CD4-positive, CD25-positive, alpha-beta regulatory T cell (primary cell): ENCODE results near the gene DPEP2NB. TPM values are rescaled to one million over a fixed set of nuclear protein-coding genes. Genes with fewer than 3 reads are reported as not detected.

Experiments used
- ATAC-seq, 2 donors: fragments of 150-1000 bp; cut with Tn5 transposase; one replicate each; pipeline ENCODE4 v1.10.0; 2021; ENCODE audit warnings: low read depth in 2 of 2, moderate number of reproducible peaks in 2 of 2, moderate library complexity in 1 of 2
- DNase-seq, 3 donors: peaks; one replicate each; pipeline versions ENCODE4 v3.0.0 to v3.0.0-alpha.2; 2012 to 2022; ENCODE audit warnings: mixed read lengths in 1 of 3
- H3K27ac ChIP-seq: one replicate; pipeline ENCODE4 v1.7.0; 2013; ENCODE audit warnings: mild to moderate bottlenecking, low read length; ENCODE audit not compliant: insufficient read depth, poor library complexity, severe bottlenecking
- H3K27me3 ChIP-seq: one replicate; pipeline ENCODE4 v1.7.0; 2013; ENCODE audit warnings: low read length; ENCODE audit not compliant: control insufficient read depth, insufficient read depth
- H3K36me3 ChIP-seq: one replicate; pipeline ENCODE4 v1.7.0; 2013; ENCODE audit warnings: mild to moderate bottlenecking, low read length, moderate library complexity; ENCODE audit not compliant: control insufficient read depth, insufficient read depth
- H3K4me1 ChIP-seq: 2 replicates; pipeline ENCODE4 v1.7.0; 2013; ENCODE audit warnings: mild to moderate bottlenecking, low read length; ENCODE audit not compliant: insufficient read depth, control insufficient read depth, poor library complexity, severe bottlenecking
- H3K4me3 ChIP-seq: one replicate; pipeline ENCODE4 v1.7.0; 2013; ENCODE audit warnings: low read depth, mild to moderate bottlenecking, low read length, moderate library complexity
- H3K9me3 ChIP-seq, 2 experiments: 1 replicate in 1 of 2; 2 replicates in 1 of 2; pipeline ENCODE4 v1.7.0; 2013; ENCODE audit warnings: low read length in 2 of 2, mild to moderate bottlenecking in 1 of 2, moderate library complexity in 1 of 2; ENCODE audit not compliant: control insufficient read depth in 2 of 2
- H3K27ac Mint-ChIP-seq, 3 donors: one replicate each; pipeline ENCODE4 v1.8.0; 2020 to 2022; ENCODE audit warnings: mild to moderate bottlenecking in 3 of 3, mixed read lengths in 3 of 3, moderate library complexity in 2 of 3
- H3K27me3 Mint-ChIP-seq: one replicate; pipeline ENCODE4 v1.8.0; 2022; ENCODE audit warnings: mild to moderate bottlenecking, mixed read lengths
- H3K36me3 Mint-ChIP-seq: one replicate; pipeline ENCODE4 v1.8.0; 2020; ENCODE audit warnings: mixed read lengths
- H3K4me1 Mint-ChIP-seq, 4 donors: one replicate each; pipeline ENCODE4 v1.8.0; 2020 to 2022; ENCODE audit warnings: mixed read lengths in 4 of 4, mild to moderate bottlenecking in 1 of 4
- H3K4me3 Mint-ChIP-seq, 4 donors: one replicate each; pipeline ENCODE4 v1.8.0; 2020 to 2022; ENCODE audit warnings: mild to moderate bottlenecking in 4 of 4, mixed read lengths in 4 of 4, moderate library complexity in 3 of 4
- H3K9me3 Mint-ChIP-seq, 7 donors: one replicate each; pipeline ENCODE4 v1.8.0; 2020 to 2022; ENCODE audit warnings: mixed read lengths in 7 of 7, mild to moderate bottlenecking in 3 of 7, moderate library complexity in 2 of 7
- polyA plus RNA-seq, 4 donors: library from polyadenylated mRNA; unstranded; fragments of 300-500 nt; fragmentation: Illumina TruSeq; gene quantifications; one replicate each; pipeline ENCODE4 v1.2.3, GENCODE V29; 2021
- total RNA-seq: library from RNA; stranded (reverse); gene quantifications from one replicate; pipeline ENCODE4 v1.2.3, GENCODE V29; 2022

DPEP2NB gene
- total RNA-seq (not detected), polyA plus RNA-seq (not detected)

DNA sequence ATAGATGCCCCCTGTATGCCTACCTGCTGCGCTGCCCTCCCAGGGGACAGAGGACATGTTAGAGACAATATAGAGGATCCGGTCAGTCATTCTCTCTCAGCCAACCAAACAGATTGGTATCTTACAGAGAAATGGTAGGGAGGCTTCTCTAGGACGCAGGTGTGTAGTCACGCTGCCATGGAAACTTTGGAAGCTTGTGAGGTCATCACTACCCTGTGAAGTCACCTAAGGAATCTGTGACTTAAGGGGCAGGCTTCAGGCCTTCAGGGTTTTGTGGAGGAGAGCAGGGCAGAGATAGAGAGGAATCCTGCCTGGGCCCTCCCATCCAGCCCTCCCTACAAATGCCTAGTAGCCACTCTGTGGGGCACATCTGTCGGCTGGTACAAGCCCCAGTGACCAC is at the start of gene DPEP2NB:
DPEP2NB (minus strand) TSS at position 231 of the 400 bp plus-strand sequence; CDS start at position 90, 141 bp downstream.
- DNase-seq, result no peak
- no peaks in the 10 kb centered on the region for H3K36me3 Mint-ChIP-seq
- Histone ChIP-seq H3K27ac (no peak within 1 kb of the TSS), H3K9me3 (no peaks in the 10 kb centered on the region), H3K4me3 (no peak within 1 kb of the TSS), H3K36me3 (no peaks in the 10 kb centered on the region), H3K4me1 (peaks cover 7% of the 10 kb centered on the region), H3K27me3 (no peaks in the 10 kb centered on the region)
- no peak within 1 kb of the TSS for H3K4me3 Mint-ChIP-seq
- no peaks in the 10 kb centered on the region for H3K9me3 Mint-ChIP-seq
- ATAC-seq, result no peak
- H3K4me1 Mint-ChIP-seq, result peaks cover 0 to 14% (median 1%) of the 10 kb centered on the region in 4 donors
- no peaks in the 10 kb centered on the region for H3K27me3 Mint-ChIP-seq
- peak within 1 kb of the TSS in 2 of 3 donors; percentile 38 to 51 for H3K27ac Mint-ChIP-seq

DNA sequence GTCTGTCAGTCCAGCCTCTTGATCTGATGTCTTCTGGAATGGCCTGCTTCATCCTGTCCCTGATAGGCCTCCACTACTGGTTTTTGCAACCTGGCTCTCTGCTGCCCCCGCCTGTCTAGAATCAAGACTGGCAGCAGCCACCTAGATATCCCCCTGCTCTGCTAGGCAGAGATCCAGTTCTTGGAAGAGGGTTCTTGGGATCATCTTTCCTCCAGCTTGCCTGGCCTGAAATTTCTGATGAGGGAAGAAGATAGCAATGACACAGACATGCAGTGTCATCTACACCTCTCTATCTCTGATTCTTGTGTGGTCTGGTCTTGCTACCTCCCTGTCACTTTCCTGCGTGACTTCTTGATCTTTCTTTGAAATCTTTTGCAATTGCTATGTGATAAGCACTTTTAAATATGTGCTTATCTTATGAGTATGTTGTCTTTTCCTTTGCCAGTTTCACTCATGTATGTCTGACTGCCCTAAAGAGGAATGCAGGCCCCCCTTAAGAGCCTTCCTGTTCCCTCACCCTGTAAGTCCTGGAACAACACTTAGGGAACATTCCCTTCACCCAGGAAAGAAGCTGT is 49.2 kb upstream of the DPEP2NB start:
- Histone ChIP-seq H3K27me3 (no peaks in the 10 kb centered on the region), H3K4me1 (peaks cover 37% of the 10 kb centered on the region), H3K9me3 (no peaks in the 10 kb centered on the region), H3K27ac (peak overlapping the region; percentile 43), H3K4me3 (no peak overlapping the region), H3K36me3 (peaks cover 2% of the 10 kb centered on the region)
- peak; percentile 56 to 80 (median 65) for DNase-seq
- Mint-ChIP-seq H3K9me3 (peaks cover 0 to 1% (median 0%) of the 10 kb centered on the region in 7 donors), H3K4me3 (peak overlapping the region in 3 of 4 donors; percentile 40 to 69 (median 47)), H3K4me1 (peaks cover 2 to 77% (median 46%) of the 10 kb centered on the region in 4 donors), H3K27me3 (no peaks in the 10 kb centered on the region), H3K27ac (peak overlapping the region; percentile 6 to 90 (median 88)), H3K36me3 (peaks cover 16% of the 10 kb centered on the region)
- peak; percentile 77 to 83 for ATAC-seq

DNA sequence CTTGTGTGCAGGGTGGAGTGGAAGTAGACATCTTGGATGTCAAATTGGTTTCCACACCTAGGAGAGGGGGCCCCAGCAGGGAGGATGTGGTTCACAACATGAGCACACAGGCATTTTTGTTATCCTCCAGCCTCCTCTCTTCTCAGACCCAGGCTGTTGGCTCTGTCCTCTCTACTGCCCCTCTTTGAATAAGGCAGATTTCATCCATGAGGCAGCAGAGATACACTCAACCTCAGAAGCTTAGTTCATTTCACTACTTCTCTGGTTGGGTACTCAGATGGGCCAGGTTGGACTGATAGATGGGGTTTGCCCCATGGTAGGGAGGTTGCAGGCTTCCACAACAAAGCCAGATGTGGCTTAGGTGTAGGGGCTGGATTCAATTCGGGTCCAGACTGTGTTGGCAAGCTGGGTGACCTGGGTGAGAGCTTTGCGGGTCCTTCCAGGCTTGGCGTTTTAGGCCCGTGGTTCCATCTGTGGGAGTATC is 47.2 kb upstream of the DPEP2NB start:
- Histone ChIP-seq H3K27me3 (no peaks in the 10 kb centered on the region), H3K4me1 (peaks cover 31% of the 10 kb centered on the region), H3K27ac (peak overlapping the region; percentile 45), H3K4me3 (peak overlapping the region; percentile 2), H3K9me3 (no peaks in the 10 kb centered on the region), H3K36me3 (peaks cover 2% of the 10 kb centered on the region)
- peaks cover 6 to 72% (median 46%) of the 10 kb centered on the region in 4 donors for H3K4me1 Mint-ChIP-seq
- DNase-seq, result peak in 2 of 3 donors; percentile 34 to 76
- ATAC-seq, result peak; percentile 64 to 67
- H3K4me3 Mint-ChIP-seq, result peak overlapping the region in 3 of 4 donors; percentile 43 to 61 (median 60)
- peak overlapping the region; percentile 83 to 90 (median 86) for H3K27ac Mint-ChIP-seq
- H3K9me3 Mint-ChIP-seq, result peaks cover 0 to 1% (median 0%) of the 10 kb centered on the region in 7 donors
- H3K27me3 Mint-ChIP-seq, result no peaks in the 10 kb centered on the region
- peaks cover 24% of the 10 kb centered on the region for H3K36me3 Mint-ChIP-seq

DNA sequence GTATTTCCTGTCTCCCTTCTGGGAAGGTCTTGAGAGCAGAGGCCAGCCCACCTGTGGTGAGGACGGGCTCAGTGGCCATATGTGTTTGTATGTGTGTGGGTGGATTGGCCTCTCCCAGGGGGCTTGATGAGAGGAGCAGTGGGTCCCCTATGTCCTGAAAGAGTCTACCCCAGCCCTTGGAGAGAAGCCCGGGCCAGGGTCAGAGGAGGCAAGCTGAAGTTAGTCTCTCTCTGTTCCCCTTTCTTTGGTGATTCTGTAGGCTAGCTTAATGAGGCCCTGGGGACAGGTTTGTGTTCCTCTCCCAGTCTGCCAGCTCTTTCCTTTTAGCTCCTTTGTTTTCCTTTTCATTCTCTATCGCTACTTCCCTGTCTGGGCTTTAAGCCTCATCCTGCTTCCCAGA is 45.7 kb upstream of the DPEP2NB start:
- no peak overlapping the region for H3K4me3 ChIP-seq
- no peaks in the 10 kb centered on the region for H3K9me3 ChIP-seq
- H3K27ac Mint-ChIP-seq, result peak overlapping the region; percentile 80 to 83 (median 80)
- H3K27me3 Mint-ChIP-seq, result no peaks in the 10 kb centered on the region
- peaks cover 23% of the 10 kb centered on the region for H3K36me3 Mint-ChIP-seq
- peak overlapping the region in 1 of 4 donors; percentile 26 for H3K4me3 Mint-ChIP-seq
- peaks cover 31% of the 10 kb centered on the region for H3K4me1 ChIP-seq
- H3K4me1 Mint-ChIP-seq, result peaks cover 10 to 60% (median 40%) of the 10 kb centered on the region in 4 donors
- no peak overlapping the region for H3K27ac ChIP-seq
- ATAC-seq (no peak), DNase-seq (no peak)
- H3K9me3 Mint-ChIP-seq, result peaks cover 0 to 1% (median 0%) of the 10 kb centered on the region in 7 donors
- H3K27me3 ChIP-seq, result no peaks in the 10 kb centered on the region
- H3K36me3 ChIP-seq, result peaks cover 4% of the 10 kb centered on the region

DNA sequence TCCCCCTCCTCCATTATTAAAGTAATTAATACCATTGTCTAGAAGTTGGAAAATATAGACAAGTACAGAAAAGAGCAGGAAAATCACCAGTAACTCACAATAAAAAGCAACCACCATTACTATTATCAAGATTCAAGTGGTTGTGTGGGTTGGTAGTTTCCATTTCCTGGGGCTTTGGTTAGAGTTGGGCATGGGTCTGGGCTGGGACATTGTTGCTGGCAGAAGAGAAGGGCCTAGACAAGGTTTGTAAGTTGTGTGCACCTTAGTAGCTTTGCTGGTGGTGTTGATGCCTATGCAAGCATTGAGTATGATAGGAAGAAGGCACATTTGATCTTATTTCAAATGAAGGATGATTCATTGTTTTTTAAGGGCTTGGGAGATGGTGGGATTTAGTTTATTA is 44.1 kb upstream of the DPEP2NB start:
- Histone ChIP-seq H3K27me3 (no peaks in the 10 kb centered on the region), H3K4me1 (peaks cover 23% of the 10 kb centered on the region), H3K4me3 (no peak overlapping the region), H3K36me3 (peaks cover 11% of the 10 kb centered on the region), H3K27ac (no peak overlapping the region), H3K9me3 (no peaks in the 10 kb centered on the region)
- Mint-ChIP-seq H3K4me1 (peaks cover 10 to 48% (median 33%) of the 10 kb centered on the region in 4 donors), H3K27me3 (no peaks in the 10 kb centered on the region), H3K27ac (peak overlapping the region; percentile 1 to 77 (median 61)), H3K36me3 (peaks cover 32% of the 10 kb centered on the region), H3K4me3 (peak overlapping the region in 1 of 4 donors; percentile 54), H3K9me3 (no peaks in the 10 kb centered on the region)
- DNase-seq, result no peak
- no peak for ATAC-seq

DNA sequence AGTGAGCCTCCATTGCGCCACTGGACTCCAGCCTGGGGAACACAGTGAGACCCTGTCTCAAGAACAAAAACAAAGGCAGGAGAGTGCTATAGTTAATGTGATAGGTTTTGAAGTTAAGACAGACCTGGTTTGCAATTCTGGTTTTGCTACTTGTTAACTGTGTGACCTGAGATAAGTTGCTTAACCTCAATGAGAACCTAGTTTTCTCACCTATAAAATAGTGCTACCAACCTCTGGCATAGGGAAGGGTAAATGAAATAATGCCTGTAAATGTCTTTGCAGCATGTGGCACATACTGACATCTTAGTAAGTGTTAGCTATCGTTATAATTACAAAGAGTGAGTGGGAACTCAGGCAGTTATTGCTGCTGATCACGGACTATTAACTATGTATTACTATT is 39.7 kb upstream of the DPEP2NB start:
- no peak for ATAC-seq
- Histone ChIP-seq H3K4me1 (no peaks in the 10 kb centered on the region), H3K36me3 (peaks cover 32% of the 10 kb centered on the region), H3K27ac (no peak overlapping the region), H3K9me3 (no peaks in the 10 kb centered on the region), H3K4me3 (no peak overlapping the region), H3K27me3 (no peaks in the 10 kb centered on the region)
- no peaks in the 10 kb centered on the region for H3K27me3 Mint-ChIP-seq
- peaks cover 11 to 15% (median 12%) of the 10 kb centered on the region in 4 donors for H3K4me1 Mint-ChIP-seq
- H3K36me3 Mint-ChIP-seq, result peaks cover 51% of the 10 kb centered on the region
- DNase-seq, result no peak
- H3K9me3 Mint-ChIP-seq, result no peaks in the 10 kb centered on the region
- peak overlapping the region in 2 of 3 donors; percentile 25 to 65 for H3K27ac Mint-ChIP-seq
- no peak overlapping the region for H3K4me3 Mint-ChIP-seq

DNA sequence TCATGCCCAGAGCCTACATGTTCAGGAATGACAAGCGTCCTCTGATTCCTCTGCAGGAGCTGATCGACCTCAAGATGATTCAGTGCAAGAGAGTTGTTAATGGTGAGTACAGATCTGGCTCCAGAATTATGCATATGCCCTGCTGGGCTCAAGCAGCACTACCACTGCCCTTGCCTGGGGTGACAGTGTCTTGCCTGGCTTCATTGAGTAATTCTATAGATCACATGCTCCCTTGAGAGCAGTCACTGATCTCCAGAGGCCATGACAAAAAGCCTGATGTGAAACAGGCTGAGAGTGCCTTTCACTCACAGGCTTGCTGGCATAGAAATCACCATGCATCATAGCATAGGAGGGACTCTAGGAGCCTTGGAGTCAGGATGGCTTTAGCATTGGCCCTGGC is 33.7 kb upstream of the DPEP2NB start:
- no peaks in the 10 kb centered on the region for H3K27me3 ChIP-seq
- no peak overlapping the region for H3K4me3 ChIP-seq
- no peaks in the 10 kb centered on the region for H3K9me3 ChIP-seq
- H3K4me3 Mint-ChIP-seq, result no peak overlapping the region
- no peak overlapping the region for H3K27ac ChIP-seq
- peaks cover 36% of the 10 kb centered on the region for H3K36me3 Mint-ChIP-seq
- no peak for ATAC-seq
- H3K9me3 Mint-ChIP-seq, result no peaks in the 10 kb centered on the region
- peaks cover 27% of the 10 kb centered on the region for H3K36me3 ChIP-seq
- no peaks in the 10 kb centered on the region for H3K27me3 Mint-ChIP-seq
- no peak for DNase-seq
- peaks cover 0 to 9% (median 6%) of the 10 kb centered on the region in 4 donors for H3K4me1 Mint-ChIP-seq
- no peaks in the 10 kb centered on the region for H3K4me1 ChIP-seq
- no peak overlapping the region for H3K27ac Mint-ChIP-seq

DNA sequence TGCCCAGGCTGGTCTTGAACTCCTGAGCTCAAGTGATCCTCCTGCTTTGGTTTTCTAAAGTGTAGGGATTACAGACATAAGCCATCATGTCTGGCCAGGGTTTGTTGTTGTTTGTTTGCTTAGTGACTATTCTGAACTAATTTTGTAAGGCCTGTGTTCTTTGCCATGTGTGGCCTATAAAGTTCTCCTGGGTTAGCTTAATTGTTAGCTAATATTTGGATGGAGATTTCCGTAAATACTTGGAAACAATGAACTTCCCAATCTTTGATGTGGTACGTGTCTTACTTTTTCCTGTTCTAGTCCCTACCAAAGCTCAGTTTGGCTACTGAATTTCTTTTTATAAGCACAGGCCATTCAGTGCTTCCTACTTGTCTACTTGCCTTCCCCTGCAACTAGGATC is 32.3 kb upstream of the DPEP2NB start:
- Mint-ChIP-seq H3K27me3 (no peaks in the 10 kb centered on the region), H3K4me3 (no peak overlapping the region), H3K4me1 (peaks cover 0 to 9% (median 4%) of the 10 kb centered on the region in 4 donors), H3K36me3 (peaks cover 23% of the 10 kb centered on the region), H3K9me3 (no peaks in the 10 kb centered on the region), H3K27ac (peak overlapping the region in 1 of 3 donors; percentile 23)
- H3K36me3 ChIP-seq, result peaks cover 17% of the 10 kb centered on the region
- H3K27ac ChIP-seq, result no peak overlapping the region
- no peak for DNase-seq
- no peak overlapping the region for H3K4me3 ChIP-seq
- H3K9me3 ChIP-seq, result no peaks in the 10 kb centered on the region
- ATAC-seq, result no peak
- H3K27me3 ChIP-seq, result no peaks in the 10 kb centered on the region
- no peaks in the 10 kb centered on the region for H3K4me1 ChIP-seq
